Jurkat, Clone E6-1 (cell line): ENCODE data around the gene HIGD1C.
"Not testable (repeated sequence)": the region's sequence is repeated elsewhere in the genome, so short reads cannot be mapped to it uniquely, and the experiment has no call there.

Experiments used
- DNase-seq: peaks from one replicate; pipeline ENCODE4 v3.0.0-alpha.2; 2011; ENCODE audit warnings: low read depth, low spot score
- H3K4me3 ChIP-seq: 2 replicates; pipeline ENCODE4 v1.5.1; 2011; ENCODE audit warnings: mild to moderate bottlenecking, low read length, control low read depth, moderate library complexity

Gene HIGD1C

GRCh38 chr12:51008329-51009055, 56.1 kb downstream of the HIGD1C start:
- DNase-seq = no peak
- peak overlapping the region; percentile 38 for H3K4me3 ChIP-seq

DNA sequence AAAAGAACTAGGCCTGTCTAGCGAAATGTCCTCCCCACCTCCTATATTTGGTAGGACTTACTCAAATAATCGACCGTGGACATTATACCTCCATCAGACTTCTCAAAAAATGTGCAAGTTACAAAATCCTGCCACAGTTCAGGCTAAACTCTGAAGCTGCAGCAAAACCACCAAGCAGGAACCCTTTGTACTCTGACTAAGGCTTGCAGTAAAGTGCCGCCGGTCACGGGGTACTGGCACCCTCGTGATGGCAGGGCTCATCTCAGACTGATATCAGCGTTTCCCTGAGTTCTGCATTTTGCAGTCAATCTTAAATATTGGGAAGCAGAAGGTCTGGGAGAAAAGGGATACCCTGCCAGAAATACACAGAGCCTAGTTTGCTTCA, 56.7 kb downstream of the HIGD1C start:
- DNase-seq = peak; percentile 78
- peak overlapping the region; percentile 38 for H3K4me3 ChIP-seq

- no peak overlapping the region for H3K4me3 ChIP-seq
- no peak for DNase-seq
These were observed 59.6 kb downstream of the HIGD1C start for GRCh38 chr12:51011955-51012354.

DNA sequence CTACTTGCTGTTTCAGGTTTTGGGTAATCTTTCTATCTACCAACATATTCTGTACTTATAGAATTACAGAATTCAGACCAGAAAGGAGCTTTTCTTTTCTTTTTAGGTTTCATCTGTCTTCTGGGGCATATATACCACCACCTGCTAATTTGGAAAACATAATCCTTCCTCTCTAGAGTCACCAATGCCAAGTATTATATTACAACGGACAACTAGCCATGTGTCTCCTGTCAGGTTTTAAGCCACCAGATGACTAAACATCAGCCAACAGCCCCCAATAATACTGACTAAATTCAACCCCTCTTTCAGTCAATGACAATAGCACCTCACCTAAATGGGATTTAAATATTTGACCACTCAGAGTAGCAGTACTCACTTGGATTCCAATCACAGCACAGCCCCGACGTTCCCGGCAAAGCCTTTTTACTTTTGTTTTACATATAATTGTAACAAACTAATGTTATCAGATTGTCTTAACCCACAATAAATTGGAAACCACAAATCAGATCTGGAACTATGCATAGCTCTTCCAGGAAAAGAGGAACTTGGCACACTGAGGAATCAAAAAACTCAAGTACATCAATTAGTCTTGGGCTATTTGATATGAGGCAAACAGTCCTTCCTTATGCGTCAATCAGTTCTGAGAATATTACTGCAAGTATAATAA, 60.4 kb downstream of the HIGD1C start:
- no peak overlapping the region for H3K4me3 ChIP-seq
- DNase-seq = no peak

DNA sequence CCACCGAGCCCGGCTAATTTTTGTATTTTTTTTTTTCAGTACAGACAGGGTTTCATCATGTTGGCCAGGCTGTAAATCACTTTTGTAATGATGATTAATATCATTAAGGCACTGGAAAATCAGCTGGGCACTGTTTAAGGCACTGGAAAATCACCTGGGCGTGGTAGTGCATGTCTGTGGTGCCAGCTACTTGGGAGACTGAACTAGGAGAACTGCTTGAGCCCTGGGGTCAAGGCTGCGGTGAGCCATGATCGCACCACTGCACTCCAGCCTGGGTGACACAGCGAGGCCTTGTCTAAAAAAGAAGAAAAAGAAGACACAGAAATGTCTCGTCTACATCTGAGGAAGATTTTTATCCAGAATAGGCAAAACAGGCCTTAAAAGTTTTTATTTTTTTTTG, 61.1 kb downstream of the HIGD1C start:
- no peak for DNase-seq
- no peak overlapping the region for H3K4me3 ChIP-seq

- not testable (repeated sequence) for H3K4me3 ChIP-seq, DNase-seq
These were observed 62.1 kb downstream of the HIGD1C start for GRCh38 chr12:51014467-51014866.

DNA sequence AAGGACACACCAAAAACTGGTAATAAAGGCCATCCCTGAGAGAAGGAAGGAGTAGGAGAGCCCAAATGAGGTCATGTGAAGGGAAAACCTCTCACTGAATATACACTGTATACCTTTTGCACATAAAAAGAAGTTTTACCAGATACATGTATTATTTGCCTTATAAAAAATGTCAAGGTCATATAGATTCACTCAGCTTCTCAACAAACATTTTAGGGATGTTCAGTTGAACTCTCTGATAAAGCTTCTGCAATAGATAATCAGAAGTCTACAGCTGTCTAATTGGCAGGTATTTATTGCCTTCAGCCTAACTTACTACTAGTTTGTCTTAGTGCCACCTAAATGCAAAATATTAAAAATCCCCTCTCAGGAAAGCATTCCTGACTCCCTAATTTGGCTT, 65.1 kb downstream of the HIGD1C start:
- no peak overlapping the region for H3K4me3 ChIP-seq
- DNase-seq = no peak

GRCh38 chr12:51018956-51019355, 66.6 kb downstream of the HIGD1C start:
- H3K4me3 ChIP-seq = no peak overlapping the region
- no peak for DNase-seq

DNA sequence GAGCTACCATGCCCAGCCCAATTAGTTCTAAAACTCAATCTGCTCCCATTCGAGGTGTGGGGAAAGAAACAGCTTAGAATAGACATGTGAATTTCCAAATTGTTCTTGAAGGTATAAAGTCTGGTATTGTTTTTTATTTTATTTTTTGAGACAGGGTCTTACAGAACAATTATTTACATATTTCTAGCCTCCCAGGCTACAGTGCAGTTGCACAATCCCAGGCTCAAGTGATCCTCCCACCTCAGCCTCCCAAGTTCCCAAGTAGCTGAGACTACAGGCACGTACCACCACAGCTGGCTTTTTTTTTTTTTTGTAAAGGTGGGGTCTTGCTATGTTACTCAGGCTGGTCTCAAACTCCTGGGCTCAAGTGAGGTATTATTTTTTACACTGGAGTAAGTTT, 67.6 kb downstream of the HIGD1C start:
- no peak for DNase-seq
- H3K4me3 ChIP-seq = no peak overlapping the region
